Left kidney (tissue), 2 donors: ENCODE measurements around the gene OSTM1. TPM values are rescaled to one million over a fixed set of nuclear protein-coding genes. Genes with fewer than 3 reads are reported as not detected.

Experiments used
- DNase-seq: peaks from one replicate; pipeline ENCODE4 v3.0.0-alpha.2; 2013
- polyA plus RNA-seq: library from polyadenylated mRNA; unstranded; fragments of 120-200 nt; gene quantifications from one replicate; pipeline ENCODE4 v1.2.1, GENCODE V29; 2013; ENCODE audit not compliant: insufficient read length

The OSTM1 gene
- polyA plus RNA-seq, 1 donor, result 32.9 TPM

GRCh38 chr6:108106261-108106660 is 31.7 kb upstream of the OSTM1 start:
- DNase-seq, result no peak

- DNase-seq, result no peak
These were observed 31.0 kb upstream of the OSTM1 start for GRCh38 chr6:108105571-108105970.

GRCh38 chr6:108102965-108103364 is 28.4 kb upstream of the OSTM1 start:
- no peak for DNase-seq

DNA sequence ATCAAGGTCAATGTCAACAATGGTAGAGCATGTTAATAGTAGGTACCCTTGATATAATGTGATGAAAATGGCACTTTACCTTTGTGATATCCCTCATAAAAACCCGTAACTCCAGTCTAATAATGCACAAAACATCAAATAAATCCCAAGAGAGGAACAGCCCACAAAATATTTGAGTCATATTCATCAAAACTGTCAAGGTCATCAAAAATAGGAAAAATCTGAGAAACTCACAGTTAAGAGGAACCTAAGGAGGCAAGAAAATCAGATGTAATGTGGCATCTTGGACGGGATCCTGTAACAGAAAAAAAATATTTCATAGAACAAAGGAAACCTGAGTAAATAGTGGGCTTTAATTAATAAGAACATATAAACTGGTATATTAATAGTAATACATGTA is 25.5 kb upstream of the OSTM1 start:
- DNase-seq, result no peak

DNA sequence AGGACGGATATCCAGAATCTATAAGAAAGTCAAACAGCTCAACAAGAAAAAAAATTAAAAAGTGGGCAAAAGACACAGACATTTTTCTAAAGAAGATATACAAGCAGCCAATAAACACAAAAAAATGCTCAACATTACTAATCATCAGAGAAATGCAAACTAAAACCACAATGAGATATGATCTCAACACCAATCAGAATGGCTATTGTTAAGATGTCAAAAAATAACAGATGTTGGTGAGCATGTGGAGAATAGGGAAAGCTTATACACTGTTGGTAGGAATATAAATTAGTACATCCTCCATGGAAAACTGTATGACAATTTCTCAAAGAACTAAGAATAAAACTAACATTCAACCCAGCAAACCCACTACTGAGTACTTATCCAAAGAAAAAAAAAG is 23.3 kb upstream of the OSTM1 start:
- DNase-seq, result no peak

DNA sequence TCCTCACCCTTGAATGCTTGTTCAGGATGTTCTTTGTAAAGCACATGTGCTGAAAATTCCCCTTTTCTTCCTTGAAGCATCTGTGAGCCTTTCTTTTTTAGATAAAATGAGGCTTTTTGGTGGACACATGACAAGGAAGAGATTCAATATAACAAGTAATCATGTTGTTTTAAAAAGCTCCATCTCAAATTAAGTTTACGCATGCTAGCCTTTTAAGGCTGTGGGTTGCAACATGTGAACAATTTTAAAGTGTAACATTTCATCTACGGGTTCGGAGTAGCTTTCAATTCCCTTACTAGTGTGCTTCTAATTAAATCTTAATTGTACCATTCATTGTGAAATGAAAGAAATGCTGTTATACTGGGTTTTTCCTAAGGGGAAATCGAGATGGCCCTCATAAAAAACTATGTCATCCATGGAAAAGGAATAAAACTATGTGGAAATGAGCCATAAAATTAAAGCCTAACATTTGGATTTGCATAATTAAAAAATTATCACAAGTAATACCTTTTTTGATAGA is 19.3 kb upstream of the OSTM1 start:
- no peak for DNase-seq

DNA sequence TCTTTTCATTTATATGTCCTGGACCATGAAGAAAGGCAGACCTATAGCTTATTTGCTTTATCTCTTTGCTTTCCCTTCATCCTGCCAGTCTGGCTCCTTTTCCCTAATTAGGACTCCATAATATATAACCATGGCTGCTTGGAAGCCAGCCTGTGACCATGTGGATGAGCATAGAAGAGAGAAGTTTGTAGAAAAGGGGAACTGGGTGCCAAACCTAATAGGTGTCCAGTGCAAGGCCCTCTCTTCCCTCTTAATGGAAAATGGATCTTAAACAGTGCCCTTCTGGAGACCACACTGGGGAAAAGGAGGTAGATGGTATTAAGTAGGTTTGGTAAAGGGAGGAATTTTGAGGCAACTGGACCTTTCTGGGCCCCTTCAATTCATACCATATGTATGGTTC is 16.7 kb upstream of the OSTM1 start:
- no peak for DNase-seq

GRCh38 chr6:108083349-108083748 is 8.8 kb upstream of the OSTM1 start:
- no peak for DNase-seq

DNA sequence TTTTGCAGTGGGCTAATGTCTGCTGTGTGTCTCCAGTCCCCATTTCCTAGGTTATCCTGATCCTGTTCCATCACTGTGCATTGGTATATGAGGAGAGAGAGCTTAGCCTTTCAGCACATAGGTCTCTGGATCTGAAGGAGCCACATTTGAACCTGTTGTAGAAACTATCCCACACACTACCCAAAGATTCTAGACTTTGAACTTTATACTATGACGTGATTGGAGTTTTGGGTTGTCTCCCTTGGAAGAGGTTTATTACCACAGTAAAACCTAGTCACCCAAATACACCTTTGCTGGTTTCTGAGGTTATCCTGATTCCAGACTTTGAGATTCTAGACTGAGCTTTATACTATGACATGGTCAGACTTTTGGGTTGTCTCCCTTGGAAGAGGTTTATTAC is 8.0 kb upstream of the OSTM1 start:
- DNase-seq, result no peak

- no peak for DNase-seq
These were observed 5.7 kb upstream of the OSTM1 start for GRCh38 chr6:108080010-108080780.

DNA sequence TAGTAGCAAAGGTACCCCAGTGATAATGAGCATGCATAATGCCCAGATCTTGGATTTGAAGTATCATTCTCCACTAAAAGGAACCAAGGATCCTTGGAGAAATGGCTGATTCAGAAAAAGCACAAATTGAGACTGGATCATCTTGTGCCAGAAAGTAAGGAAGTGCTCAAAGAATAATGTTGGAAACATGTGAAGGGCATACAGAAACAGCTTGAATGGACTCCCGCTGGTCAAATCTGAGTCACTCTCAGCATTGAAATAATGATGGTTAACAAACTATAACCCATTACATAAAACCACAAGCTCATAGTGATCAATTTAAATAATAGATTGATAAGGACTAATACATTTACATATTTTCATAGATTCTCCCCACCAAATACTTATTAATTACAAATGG is 3.6 kb upstream of the OSTM1 start:
- no peak for DNase-seq

- no peak for DNase-seq
These were observed 533 bp downstream of the OSTM1 start for GRCh38 chr6:108074057-108074358.

GRCh38 chr6:108071736-108072276 is 2.7 kb downstream of the OSTM1 start:
- no peak for DNase-seq

GRCh38 chr6:108068618-108069017 is 5.9 kb downstream of the OSTM1 start:
- no peak for DNase-seq

DNA sequence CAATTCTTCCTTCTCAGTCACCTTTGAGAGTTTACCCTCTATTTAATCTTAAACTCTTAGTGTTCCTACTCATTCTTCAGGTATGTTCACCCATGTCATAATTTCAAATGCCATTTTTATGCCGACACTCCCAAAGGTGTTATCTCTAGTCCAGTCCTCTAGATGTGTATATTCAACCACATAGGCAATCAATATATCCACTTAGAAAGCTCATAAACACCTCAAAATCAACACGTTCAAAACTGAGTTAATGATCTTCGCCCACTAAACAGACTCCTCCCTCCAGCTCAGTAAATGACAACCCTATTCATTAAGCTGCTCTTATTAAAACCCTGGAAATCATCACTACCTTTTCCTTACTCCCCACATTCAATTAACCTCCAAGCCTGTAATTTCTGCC is 6.4 kb downstream of the OSTM1 start:
- no peak for DNase-seq

- no peak for DNase-seq
These were observed 21.8 kb downstream of the OSTM1 start for GRCh38 chr6:108052706-108053105.

DNA sequence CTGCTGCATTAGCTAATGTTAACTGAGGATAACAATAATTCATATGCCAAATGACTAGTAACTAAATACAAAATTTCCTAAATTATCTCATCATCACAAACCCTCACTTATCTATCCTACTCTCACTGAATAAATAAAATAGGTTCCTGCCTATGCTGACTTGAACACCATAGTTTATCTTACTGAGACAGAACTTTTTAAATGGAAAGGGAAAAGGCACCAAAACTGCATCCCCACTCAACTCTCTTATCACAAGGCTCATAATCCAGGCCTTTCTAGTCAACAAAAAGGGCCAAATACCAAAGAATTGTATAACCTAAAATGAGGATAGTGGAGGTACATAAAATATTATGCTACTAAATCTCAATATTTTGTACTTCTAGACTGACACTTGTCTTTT is 23.1 kb downstream of the OSTM1 start:
- DNase-seq, result no peak

GRCh38 chr6:108039681-108040080 is 34.9 kb downstream of the OSTM1 start:
- DNase-seq, result no peak

GRCh38 chr6:108036884-108037283 is 37.7 kb downstream of the OSTM1 start:
- DNase-seq, result no peak

DNA sequence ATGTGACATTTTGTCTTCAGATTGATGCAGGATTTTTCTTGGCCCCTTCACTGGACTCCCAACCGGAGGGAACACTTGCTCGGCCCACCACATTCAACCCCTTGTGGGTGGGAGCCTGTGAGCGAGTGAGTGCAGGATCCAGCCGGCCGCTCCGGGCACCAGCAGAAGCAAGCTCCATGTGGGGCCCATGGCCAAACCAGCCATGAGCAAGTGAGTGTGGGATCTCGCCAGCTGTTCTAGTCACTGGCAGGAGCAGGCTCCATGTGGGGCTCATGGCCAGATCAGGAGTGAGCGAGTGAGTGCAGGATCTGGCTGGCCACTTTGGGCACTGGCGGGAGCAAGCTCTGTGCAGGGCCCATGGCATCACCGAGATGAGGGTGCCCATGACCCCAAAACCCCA is 42.6 kb downstream of the OSTM1 start:
- DNase-seq, result no peak

GRCh38 chr6:108030211-108030610 is 44.3 kb downstream of the OSTM1 start:
- DNase-seq, result no peak

DNA sequence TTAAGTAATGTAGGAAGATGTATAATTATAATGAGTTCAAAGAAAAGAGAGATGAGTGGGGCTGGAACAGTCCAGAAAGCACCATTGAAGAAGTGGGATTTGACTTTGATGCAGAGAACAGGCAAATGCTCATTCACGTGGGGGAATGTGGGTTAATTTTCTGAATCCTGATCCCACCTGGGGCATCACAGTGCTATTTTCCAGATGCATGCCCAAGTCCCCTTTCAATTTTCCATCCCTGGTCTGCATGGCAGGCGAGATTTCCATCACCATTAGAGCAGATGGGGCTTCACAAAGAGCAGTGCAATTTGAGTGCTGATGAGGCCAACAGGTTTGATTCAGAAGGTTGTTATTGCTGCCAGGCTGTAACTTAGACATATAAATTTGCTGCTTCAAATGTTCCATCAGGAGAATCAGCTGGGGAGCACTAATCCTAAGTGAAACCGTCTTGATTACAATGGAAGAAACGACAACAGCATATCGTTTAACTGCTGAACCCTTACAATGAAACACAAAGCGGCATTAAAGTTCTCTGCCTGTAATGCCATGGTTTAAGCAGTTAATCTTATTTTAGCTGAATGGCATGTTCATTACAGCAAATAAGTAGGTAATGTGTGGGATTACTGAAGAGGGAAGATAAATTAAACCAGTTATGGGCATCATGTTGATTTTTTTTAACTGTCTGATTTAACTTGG is 45.2 kb downstream of the OSTM1 start:
- peak; percentile 28 for DNase-seq

DNA sequence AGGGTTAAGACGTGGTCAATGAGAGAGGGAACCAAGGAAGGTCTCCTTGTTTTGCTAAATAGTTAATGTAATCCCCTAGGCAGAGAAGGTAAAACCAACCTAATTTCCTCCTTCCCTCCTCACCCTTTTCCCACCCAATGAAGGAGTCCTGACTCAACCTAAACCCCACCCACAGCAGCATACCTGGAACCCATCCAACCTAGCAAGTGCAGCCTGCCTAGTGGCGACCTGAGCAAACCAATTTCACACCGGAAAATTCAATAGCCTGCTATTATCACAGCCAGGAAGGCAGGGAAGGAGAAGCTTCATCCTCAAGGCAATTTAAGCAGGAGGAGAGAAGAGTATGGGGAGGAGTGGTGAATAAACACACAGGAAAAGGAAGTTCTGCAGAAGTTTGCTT is 46.9 kb downstream of the OSTM1 start:
- peak; percentile 34 for DNase-seq

- DNase-seq, result no peak
These were observed 47.5 kb downstream of the OSTM1 start for GRCh38 chr6:108027056-108027455.
